Suprapubic skin (tissue), 3 donors: ENCODE measurements around the gene TECPR2.

Experiments
- POLR2A ChIP-seq, 2 donors: fragments of 450-650 bp; IDR thresholded peaks; one replicate each; pipeline ENCODE4 v1.6.1; 2017; ENCODE audit warnings: antibody characterized with exemption in 2 of 2, mild to moderate bottlenecking in 2 of 2, moderate library complexity in 2 of 2
- TF ChIP-seq, protein P1 (sequence below), 2 donors: fragments of 200-600 bp in 1 of 2; fragments of 450-650 bp in 1 of 2; sonication (generic) in 1 of 2; IDR thresholded peaks; one replicate each; pipeline ENCODE4 v1.5.1; 2016 to 2019; ENCODE audit warnings: antibody characterized with exemption in 2 of 2, mild to moderate bottlenecking in 1 of 2, moderate library complexity in 1 of 2

- TF ChIP-seq POLR2A (IDR thresholded peaks at IDR 0.05) = no peak
- TF ChIP-seq, protein P1, sequence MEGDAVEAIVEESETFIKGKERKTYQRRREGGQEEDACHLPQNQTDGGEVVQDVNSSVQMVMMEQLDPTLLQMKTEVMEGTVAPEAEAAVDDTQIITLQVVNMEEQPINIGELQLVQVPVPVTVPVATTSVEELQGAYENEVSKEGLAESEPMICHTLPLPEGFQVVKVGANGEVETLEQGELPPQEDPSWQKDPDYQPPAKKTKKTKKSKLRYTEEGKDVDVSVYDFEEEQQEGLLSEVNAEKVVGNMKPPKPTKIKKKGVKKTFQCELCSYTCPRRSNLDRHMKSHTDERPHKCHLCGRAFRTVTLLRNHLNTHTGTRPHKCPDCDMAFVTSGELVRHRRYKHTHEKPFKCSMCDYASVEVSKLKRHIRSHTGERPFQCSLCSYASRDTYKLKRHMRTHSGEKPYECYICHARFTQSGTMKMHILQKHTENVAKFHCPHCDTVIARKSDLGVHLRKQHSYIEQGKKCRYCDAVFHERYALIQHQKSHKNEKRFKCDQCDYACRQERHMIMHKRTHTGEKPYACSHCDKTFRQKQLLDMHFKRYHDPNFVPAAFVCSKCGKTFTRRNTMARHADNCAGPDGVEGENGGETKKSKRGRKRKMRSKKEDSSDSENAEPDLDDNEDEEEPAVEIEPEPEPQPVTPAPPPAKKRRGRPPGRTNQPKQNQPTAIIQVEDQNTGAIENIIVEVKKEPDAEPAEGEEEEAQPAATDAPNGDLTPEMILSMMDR (IDR thresholded peaks at IDR 0.05) = no peak
Measured at GRCh38 chr14:102464006-102464405, 101.3 kb downstream of the TECPR2 start.
